ENCODE results near the gene RSBN1. TPM values are rescaled to one million over a fixed set of nuclear protein-coding genes. Genes with fewer than 3 reads are reported as not detected.

RSBN1 gene
- polyA plus RNA-seq (2012; ENCODE audit: insufficient read length, low read depth) = 4.4 TPM

- no peak for TF ChIP-seq REST (IDR thresholded peaks at IDR 0.05; ENCODE audit: insufficient read depth in 1 of 2, low read depth in 2 of 2, low read length in 2 of 2)
- TF ChIP-seq FOXP2 (optimal IDR thresholded peaks at IDR 0.05; ENCODE audit: borderline replicate concordance, extremely low read depth, extremely low read length, insufficient read depth) = peak; percentile 51
- peak; percentile 85; the same call in 1 of the 2 replicates for TF ChIP-seq SIN3A (IDR thresholded peaks at IDR 0.05; ENCODE audit: borderline replicate concordance, insufficient read depth, low read length)
- TF ChIP-seq TAF1 (IDR thresholded peaks at IDR 0.05; ENCODE audit: borderline replicate concordance, insufficient read depth, low read length) = peak; percentile 71
- peak; percentile 94 for TF ChIP-seq POLR2AphosphoS5 (IDR thresholded peaks at IDR 0.05; ENCODE audit: low read depth, low read length)
These were observed at the start of gene RSBN1 for GRCh38 chr1:113811888-113812660. Gene RSBN1, minus strand, starts transcription at chr1:113812476. Its CDS starts 64 bp downstream, at chr1:113812412.

- no peak for TF ChIP-seq TAF1 (IDR thresholded peaks at IDR 0.05; ENCODE audit: borderline replicate concordance, insufficient read depth, low read length)
- no peak for TF ChIP-seq FOXP2 (optimal IDR thresholded peaks at IDR 0.05; ENCODE audit: borderline replicate concordance, extremely low read depth, extremely low read length, insufficient read depth)
- TF ChIP-seq REST (IDR thresholded peaks at IDR 0.05; ENCODE audit: insufficient read depth in 1 of 2, low read depth in 2 of 2, low read length in 2 of 2) = no peak
- no peak for TF ChIP-seq SIN3A (IDR thresholded peaks at IDR 0.05; ENCODE audit: borderline replicate concordance, insufficient read depth, low read length)
- no peak for TF ChIP-seq POLR2AphosphoS5 (IDR thresholded peaks at IDR 0.05; ENCODE audit: low read depth, low read length)
These were observed 49.4 kb upstream of the RSBN1 start for GRCh38 chr1:113861641-113862040.

GRCh38 chr1:113860891-113861290 lies 48.6 kb upstream of the RSBN1 start:
- TF ChIP-seq REST (IDR thresholded peaks at IDR 0.05; ENCODE audit: insufficient read depth in 1 of 2, low read depth in 2 of 2, low read length in 2 of 2) (no peak), SIN3A (IDR thresholded peaks at IDR 0.05; ENCODE audit: borderline replicate concordance, insufficient read depth, low read length) (no peak), TAF1 (IDR thresholded peaks at IDR 0.05; ENCODE audit: borderline replicate concordance, insufficient read depth, low read length) (no peak), POLR2AphosphoS5 (IDR thresholded peaks at IDR 0.05; ENCODE audit: low read depth, low read length) (no peak), FOXP2 (optimal IDR thresholded peaks at IDR 0.05; ENCODE audit: borderline replicate concordance, extremely low read depth, extremely low read length, insufficient read depth) (no peak)

- no peak for TF ChIP-seq TAF1 (IDR thresholded peaks at IDR 0.05; ENCODE audit: borderline replicate concordance, insufficient read depth, low read length)
- TF ChIP-seq POLR2AphosphoS5 (IDR thresholded peaks at IDR 0.05; ENCODE audit: low read depth, low read length) = no peak
- no peak for TF ChIP-seq FOXP2 (optimal IDR thresholded peaks at IDR 0.05; ENCODE audit: borderline replicate concordance, extremely low read depth, extremely low read length, insufficient read depth)
- TF ChIP-seq REST (IDR thresholded peaks at IDR 0.05; ENCODE audit: insufficient read depth in 1 of 2, low read depth in 2 of 2, low read length in 2 of 2) = no peak
- no peak for TF ChIP-seq SIN3A (IDR thresholded peaks at IDR 0.05; ENCODE audit: borderline replicate concordance, insufficient read depth, low read length)
These were observed 47.4 kb upstream of the RSBN1 start for GRCh38 chr1:113859478-113860175.
